IMR-90 (cell line): ENCODE data around the gene RSPO4.

Experiments
- CEBPB ChIP-seq: IDR thresholded peaks from 2 replicates; pipeline ENCODE4 v1.6.1; 2012; ENCODE audit warnings: low read depth, low read length, improper control_type of control experiment
- CHD1 ChIP-seq: IDR thresholded peaks from 2 replicates; pipeline ENCODE4 v1.6.1; 2012; ENCODE audit warnings: low read depth, low read length, improper control_type of control experiment
- MAFK ChIP-seq: IDR thresholded peaks from 2 replicates; pipeline ENCODE4 v1.6.1; 2012; ENCODE audit warnings: low read depth, low read length, improper control_type of control experiment
- MAZ ChIP-seq: IDR thresholded peaks from 2 replicates; pipeline ENCODE4 v1.6.1; 2012; ENCODE audit warnings: low read depth, mild to moderate bottlenecking, low read length, improper control_type of control experiment, moderate library complexity, borderline replicate concordance
- MXI1 ChIP-seq: IDR thresholded peaks from 2 replicates; pipeline ENCODE4 v1.6.1; 2012; ENCODE audit warnings: low read depth, mild to moderate bottlenecking, low read length, moderate library complexity, borderline replicate concordance
- POLR2A ChIP-seq: IDR thresholded peaks from 2 replicates; pipeline ENCODE4 v1.6.1; 2012; ENCODE audit warnings: mild to moderate bottlenecking, low read depth, low read length
- RAD21 ChIP-seq: IDR thresholded peaks from 2 replicates; pipeline ENCODE4 v1.6.1; 2012; ENCODE audit warnings: low read length, improper control_type of control experiment
- RCOR1 ChIP-seq: IDR thresholded peaks from 2 replicates; pipeline ENCODE4 v1.6.1; 2012; ENCODE audit warnings: mild to moderate bottlenecking, low read length, improper control_type of control experiment; ENCODE audit not compliant: insufficient replicate concordance
- RFX5 ChIP-seq: IDR thresholded peaks from 2 replicates; pipeline ENCODE4 v1.8.0; 2012; ENCODE audit warnings: low read depth, mild to moderate bottlenecking, low read length, moderate library complexity
- SMC3 ChIP-seq: fragments of 150-350 bp; IDR thresholded peaks from 2 replicates; pipeline ENCODE4 v1.6.1; 2016; ENCODE audit warnings: low read depth, mild to moderate bottlenecking, antibody characterized with exemption, low read length, moderate library complexity
- TF ChIP-seq, protein P1 (sequence below): conservative IDR thresholded peaks from 2 replicates; pipeline ENCODE4 v1.5.1; 2012; ENCODE audit warnings: mild to moderate bottlenecking, low read depth, low read length, improper control_type of control experiment

DNA sequence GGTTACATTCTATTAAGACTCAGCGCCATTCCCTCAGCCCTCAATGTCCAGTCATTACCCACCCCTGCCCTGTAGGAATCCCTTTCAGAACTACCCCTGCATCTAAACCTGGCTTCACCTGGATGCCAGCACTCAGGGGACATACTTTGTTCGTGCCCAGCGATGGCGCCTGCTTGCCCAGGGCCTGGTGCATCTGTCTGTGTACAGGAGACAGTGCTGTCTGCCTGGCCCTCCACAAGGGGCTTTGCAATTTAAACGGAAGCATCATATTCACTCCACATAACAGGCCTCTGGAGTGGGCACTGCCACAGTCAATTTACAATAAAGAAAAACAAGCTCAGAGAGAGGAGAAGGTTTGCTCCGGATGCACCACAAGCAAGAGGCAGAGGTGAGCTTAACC, 4.6 kb downstream of the RSPO4 start:
- TF ChIP-seq MAFK (no peak), MXI1 (no peak), RAD21 (no peak), POLR2A (no peak), CHD1 (no peak), RCOR1 (no peak), MAZ (no peak), CEBPB (no peak), RFX5 (no peak), SMC3 (no peak)
- TF ChIP-seq, protein P1, sequence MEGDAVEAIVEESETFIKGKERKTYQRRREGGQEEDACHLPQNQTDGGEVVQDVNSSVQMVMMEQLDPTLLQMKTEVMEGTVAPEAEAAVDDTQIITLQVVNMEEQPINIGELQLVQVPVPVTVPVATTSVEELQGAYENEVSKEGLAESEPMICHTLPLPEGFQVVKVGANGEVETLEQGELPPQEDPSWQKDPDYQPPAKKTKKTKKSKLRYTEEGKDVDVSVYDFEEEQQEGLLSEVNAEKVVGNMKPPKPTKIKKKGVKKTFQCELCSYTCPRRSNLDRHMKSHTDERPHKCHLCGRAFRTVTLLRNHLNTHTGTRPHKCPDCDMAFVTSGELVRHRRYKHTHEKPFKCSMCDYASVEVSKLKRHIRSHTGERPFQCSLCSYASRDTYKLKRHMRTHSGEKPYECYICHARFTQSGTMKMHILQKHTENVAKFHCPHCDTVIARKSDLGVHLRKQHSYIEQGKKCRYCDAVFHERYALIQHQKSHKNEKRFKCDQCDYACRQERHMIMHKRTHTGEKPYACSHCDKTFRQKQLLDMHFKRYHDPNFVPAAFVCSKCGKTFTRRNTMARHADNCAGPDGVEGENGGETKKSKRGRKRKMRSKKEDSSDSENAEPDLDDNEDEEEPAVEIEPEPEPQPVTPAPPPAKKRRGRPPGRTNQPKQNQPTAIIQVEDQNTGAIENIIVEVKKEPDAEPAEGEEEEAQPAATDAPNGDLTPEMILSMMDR, result no peak
